Measurements from ENCODE around the gene TBX19. TPM values are rescaled to one million over a fixed set of nuclear protein-coding genes. Genes with fewer than 3 reads are reported as not detected.

TBX19 gene
- total RNA-seq, 3 donors from 2014 or later (not counting 1 experiment from before 2014, with no cell fraction given) = 5.2 to 7.2 (median 5.3) TPM

DNA sequence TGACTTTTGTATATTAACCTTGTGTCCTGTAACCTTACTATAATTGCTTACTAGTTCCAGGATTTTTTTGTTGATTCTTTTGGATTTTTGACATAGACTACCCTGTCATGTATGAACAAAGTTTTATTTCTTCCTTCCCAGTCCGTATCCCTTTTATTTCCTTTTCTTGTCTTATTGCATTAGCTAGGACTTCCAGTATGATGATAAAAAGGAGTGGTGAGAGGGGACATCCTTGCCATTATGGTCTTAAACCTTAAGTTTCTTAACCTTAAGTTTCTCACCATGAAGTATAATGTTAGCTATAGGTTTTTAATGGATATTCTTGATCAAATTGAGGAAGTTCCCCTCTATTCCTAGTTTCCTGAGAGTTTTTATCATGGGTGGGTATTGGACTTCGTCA, 24.5 kb upstream of the TBX19 start:
- H3K27ac ChIP-seq (ENCODE audit: low read length) = no peak overlapping the region
- H3K36me3 ChIP-seq (ENCODE audit: control insufficient read depth, insufficient read depth, low read length) = peaks cover 8% of the 10 kb centered on the region
- WGBS (ENCODE audit: insufficient coverage) = 100% methylated on average over 1 of the region's 2 CpGs
- intact Hi-C loops (cut with micrococcal nuclease) = no loop called here
- no peaks in the 10 kb centered on the region for H3K4me1 ChIP-seq (ENCODE audit: control insufficient read depth, insufficient read depth, low read length)
- no peak for TF ChIP-seq CTCF (IDR thresholded peaks at IDR 0.05)
- ATAC-seq (no peak), DNase-seq (no peak)
- H3K27me3 Mint-ChIP-seq (ENCODE audit: low read depth in 2 of 2) = no peaks in the 10 kb centered on the region
- peaks cover 15% of the 10 kb centered on the region for H3K36me3 Mint-ChIP-seq
- H3K9me3 ChIP-seq (ENCODE audit: control insufficient read depth, insufficient read depth, low read length) = peaks cover 8% of the 10 kb centered on the region
- no peak overlapping the region for H3K27ac Mint-ChIP-seq
- H3K4me1 Mint-ChIP-seq = peaks cover 44 to 47% of the 10 kb centered on the region in 2 donors
- peaks cover 0 to 2% of the 10 kb centered on the region in 2 donors for H3K9me3 Mint-ChIP-seq
- no peak overlapping the region for H3K4me3 ChIP-seq (ENCODE audit: low read length)
- no peaks in the 10 kb centered on the region for H3K27me3 ChIP-seq (ENCODE audit: control insufficient read depth, insufficient read depth, low read length)
- no peak overlapping the region for H3K4me3 Mint-ChIP-seq

DNA sequence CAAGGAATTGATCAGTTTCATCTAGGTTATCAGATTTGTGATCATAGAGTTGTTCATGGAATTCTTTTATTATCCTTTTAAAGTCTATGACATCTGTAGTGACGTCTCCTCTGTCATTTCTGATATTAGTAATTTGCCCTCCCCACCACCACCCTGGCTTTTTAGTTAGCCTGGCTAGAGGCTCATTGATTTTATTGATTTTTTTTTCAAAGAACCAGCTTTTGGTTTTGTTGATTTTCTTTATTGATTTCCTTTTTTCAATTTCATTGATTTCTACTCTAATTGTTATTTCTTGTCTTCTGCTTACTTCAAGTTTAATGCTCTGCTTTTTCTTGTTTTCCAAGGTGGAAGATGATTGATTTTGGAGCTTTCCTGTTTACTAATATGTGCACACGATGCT, 23.3 kb upstream of the TBX19 start:
- no peaks in the 10 kb centered on the region for H3K27me3 ChIP-seq (ENCODE audit: control insufficient read depth, insufficient read depth, low read length)
- H3K36me3 ChIP-seq (ENCODE audit: control insufficient read depth, insufficient read depth, low read length) = peaks cover 7% of the 10 kb centered on the region
- ATAC-seq (no peak), DNase-seq (no peak)
- H3K27me3 Mint-ChIP-seq (ENCODE audit: low read depth in 2 of 2) = no peaks in the 10 kb centered on the region
- 0% methylated on average over 1 of the region's 2 CpGs for WGBS (ENCODE audit: insufficient coverage)
- peaks cover 15% of the 10 kb centered on the region for H3K36me3 Mint-ChIP-seq
- peaks cover 44 to 48% of the 10 kb centered on the region in 2 donors for H3K4me1 Mint-ChIP-seq
- no peak overlapping the region for H3K4me3 Mint-ChIP-seq
- intact Hi-C loops (cut with micrococcal nuclease) = no loop called here
- H3K27ac Mint-ChIP-seq = no peak overlapping the region
- no peak overlapping the region for H3K4me3 ChIP-seq (ENCODE audit: low read length)
- peaks cover 0 to 2% of the 10 kb centered on the region in 2 donors for H3K9me3 Mint-ChIP-seq
- TF ChIP-seq CTCF (IDR thresholded peaks at IDR 0.05) = no peak
- H3K27ac ChIP-seq (ENCODE audit: low read length) = no peak overlapping the region
- no peaks in the 10 kb centered on the region for H3K4me1 ChIP-seq (ENCODE audit: control insufficient read depth, insufficient read depth, low read length)
- H3K9me3 ChIP-seq (ENCODE audit: control insufficient read depth, insufficient read depth, low read length) = peaks cover 8% of the 10 kb centered on the region

DNA sequence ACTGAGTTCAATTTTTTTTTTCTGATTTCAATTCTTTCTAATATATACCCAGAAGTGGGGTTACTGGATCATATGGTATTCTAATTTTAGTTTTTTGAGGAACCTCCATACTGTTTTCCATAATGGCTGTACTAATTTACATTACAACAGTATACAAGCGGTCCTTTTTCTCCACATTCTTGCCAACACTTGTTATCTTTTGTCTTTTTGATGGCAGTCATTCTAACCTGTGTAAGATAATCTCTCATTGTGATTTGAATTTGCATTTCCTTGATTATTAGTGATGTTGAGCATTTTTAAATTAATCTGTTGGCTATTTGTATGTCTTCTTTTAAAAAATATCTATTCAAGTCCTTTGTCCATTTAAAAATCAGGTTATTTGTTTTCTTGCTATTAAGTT, 21.1 kb upstream of the TBX19 start:
- DNase-seq = no peak
- intact Hi-C loops (cut with micrococcal nuclease) = no loop called here
- no peak for ATAC-seq
- Histone ChIP-seq H3K4me1 (ENCODE audit: control insufficient read depth, insufficient read depth, low read length) (no peaks in the 10 kb centered on the region), H3K27ac (ENCODE audit: low read length) (no peak overlapping the region), H3K4me3 (ENCODE audit: low read length) (no peak overlapping the region), H3K36me3 (ENCODE audit: control insufficient read depth, insufficient read depth, low read length) (peaks cover 10% of the 10 kb centered on the region), H3K27me3 (ENCODE audit: control insufficient read depth, insufficient read depth, low read length) (no peaks in the 10 kb centered on the region), H3K9me3 (ENCODE audit: control insufficient read depth, insufficient read depth, low read length) (peaks cover 10% of the 10 kb centered on the region)
- peaks cover 0 to 2% of the 10 kb centered on the region in 2 donors for H3K9me3 Mint-ChIP-seq
- no peak overlapping the region for H3K4me3 Mint-ChIP-seq
- no peak for TF ChIP-seq CTCF (IDR thresholded peaks at IDR 0.05)
- no peak overlapping the region for H3K27ac Mint-ChIP-seq
- WGBS (ENCODE audit: insufficient coverage) = no CpG with 5 or more reads among the region's 1 CpG
- H3K4me1 Mint-ChIP-seq = peaks cover 37 to 38% of the 10 kb centered on the region in 2 donors
- H3K36me3 Mint-ChIP-seq = peaks cover 15% of the 10 kb centered on the region
- H3K27me3 Mint-ChIP-seq (ENCODE audit: low read depth in 2 of 2) = no peaks in the 10 kb centered on the region

- 92% methylated on average over 3 of the region's 3 CpGs for WGBS (ENCODE audit: insufficient coverage)
- H3K27ac Mint-ChIP-seq = no peak overlapping the region
- H3K27me3 ChIP-seq (ENCODE audit: control insufficient read depth, insufficient read depth, low read length) = no peaks in the 10 kb centered on the region
- peaks cover 0 to 2% of the 10 kb centered on the region in 2 donors for H3K9me3 Mint-ChIP-seq
- no peak overlapping the region for H3K27ac ChIP-seq (ENCODE audit: low read length)
- intact Hi-C loops (cut with micrococcal nuclease) = no loop called here
- no peaks in the 10 kb centered on the region for H3K4me1 ChIP-seq (ENCODE audit: control insufficient read depth, insufficient read depth, low read length)
- peaks cover 10% of the 10 kb centered on the region for H3K9me3 ChIP-seq (ENCODE audit: control insufficient read depth, insufficient read depth, low read length)
- ATAC-seq = no peak
- no peak for TF ChIP-seq CTCF (IDR thresholded peaks at IDR 0.05)
- H3K4me3 Mint-ChIP-seq = no peak overlapping the region
- peaks cover 10% of the 10 kb centered on the region for H3K36me3 ChIP-seq (ENCODE audit: control insufficient read depth, insufficient read depth, low read length)
- DNase-seq = no peak
- H3K36me3 Mint-ChIP-seq = peaks cover 15% of the 10 kb centered on the region
- H3K4me3 ChIP-seq (ENCODE audit: low read length) = no peak overlapping the region
- no peaks in the 10 kb centered on the region for H3K27me3 Mint-ChIP-seq (ENCODE audit: low read depth in 2 of 2)
- H3K4me1 Mint-ChIP-seq = peaks cover 34 to 37% of the 10 kb centered on the region in 2 donors
Measured at GRCh38 chr1:168260393-168260792, 20.3 kb upstream of the TBX19 start.

Measured in natural killer cell (primary cell).